Right lobe of liver (tissue), 6 donors: Measurements from ENCODE around the gene PHC3. TPM values are rescaled to one million over a fixed set of nuclear protein-coding genes. Genes with fewer than 3 reads are reported as not detected.

ENCODE experiments used
- ATAC-seq, 4 donors: fragments of 200-7000 bp; cut with Tn5 transposase; one replicate each; pipeline ENCODE4 v1.9.1; 2020; ENCODE audit warnings: mild to moderate bottlenecking in 4 of 4, moderate library complexity in 4 of 4
- DNase-seq, 3 donors: peaks; one replicate each; pipeline ENCODE4 v3.0.0-alpha.2; 2020
- H3K27ac ChIP-seq, 3 donors: fragments of 200-600 bp; one replicate each; pipeline ENCODE4 v1.8.0; 2022
- H3K27me3 ChIP-seq, 2 donors: fragments of 200-600 bp; one replicate each; pipeline ENCODE4 v1.8.0; 2022
- H3K36me3 ChIP-seq, 4 donors: fragments of 200-600 bp; sonication (generic) in 1 of 4; one replicate each; pipeline versions ENCODE4 v1.5.1 to v1.8.0; 2017 to 2022; ENCODE audit warnings: control low read depth in 1 of 4
- H3K4me1 ChIP-seq, 4 donors: fragments of 200-600 bp; sonication (generic) in 1 of 4; one replicate each; pipeline versions ENCODE4 v1.5.1 to v1.8.0; 2017 to 2022; ENCODE audit warnings: control low read depth in 1 of 4
- H3K4me3 ChIP-seq, 3 donors: fragments of 200-600 bp; one replicate each; pipeline ENCODE4 v1.8.0; 2022
- H3K9me3 ChIP-seq, 4 donors: fragments of 200-600 bp; sonication (generic) in 1 of 4; one replicate each; pipeline versions ENCODE4 v1.5.1 to v1.8.0; 2017 to 2022; ENCODE audit warnings: control low read depth in 1 of 4
- POLR2A ChIP-seq: fragments of 450-650 bp; IDR thresholded peaks from one replicate; pipeline ENCODE4 v1.6.1; 2017; ENCODE audit warnings: antibody characterized with exemption, mild to moderate bottlenecking
- WGBS: methylation state at CpG from one replicate; pipeline ENCODE4 v1.1.6; 2018; ENCODE audit warnings: low coverage, low lambda C conversion rate; ENCODE audit not compliant: insufficient coverage; ENCODE audit errors: missing lambda C conversion rate; 5-methylcytosine and 5-hydroxymethylcytosine counted together
- intact Hi-C, 2 donors: fragments of 100-400 bp; cut with DNase I; formaldehyde crosslinking; loops; one replicate each; pipeline versions ENCODE4 v1.11.2 to v1.14.1; 2022
- total RNA-seq, 6 experiments: library from RNA; depleted of rRNA in 2 of 6; stranded (reverse); fragments of >200 nt in 2 of 6; fragmentation: NEBNext Ultra II Directional in 3 of 6; extraction: Animal tissue kit (Norgen Biotek cat#: 25700) in 3 of 6; gene quantifications; one replicate each; pipeline versions ENCODE4 v1.1.0 to v1.2.4, GENCODE V29; 2016 to 2023
- TF ChIP-seq, protein P1 (sequence below), 4 donors: fragments of 200-600 bp in 3 of 4; fragments of 450-650 bp in 1 of 4; IDR thresholded peaks; one replicate each; pipeline versions ENCODE4 v1.5.1 to v1.8.0; 2016 to 2022; ENCODE audit warnings: antibody characterized with exemption in 4 of 4, mild to moderate bottlenecking in 2 of 4
- donor health status: DM: no; HTN: yes; CAD: no.
- donor health status: DM: no; HTN: no; CAD: no.
- donor health status: DM: no; HTN: no; CAD: no.
- donor health status: DM: no; HTN: yes; CAD: no.
- donor health status: DM: no; HTN: yes; CAD: no.

Gene PHC3
- total RNA-seq, 6 experiments from 2014 or later: 20.0 to 32.6 (median 23.5) TPM

DNA sequence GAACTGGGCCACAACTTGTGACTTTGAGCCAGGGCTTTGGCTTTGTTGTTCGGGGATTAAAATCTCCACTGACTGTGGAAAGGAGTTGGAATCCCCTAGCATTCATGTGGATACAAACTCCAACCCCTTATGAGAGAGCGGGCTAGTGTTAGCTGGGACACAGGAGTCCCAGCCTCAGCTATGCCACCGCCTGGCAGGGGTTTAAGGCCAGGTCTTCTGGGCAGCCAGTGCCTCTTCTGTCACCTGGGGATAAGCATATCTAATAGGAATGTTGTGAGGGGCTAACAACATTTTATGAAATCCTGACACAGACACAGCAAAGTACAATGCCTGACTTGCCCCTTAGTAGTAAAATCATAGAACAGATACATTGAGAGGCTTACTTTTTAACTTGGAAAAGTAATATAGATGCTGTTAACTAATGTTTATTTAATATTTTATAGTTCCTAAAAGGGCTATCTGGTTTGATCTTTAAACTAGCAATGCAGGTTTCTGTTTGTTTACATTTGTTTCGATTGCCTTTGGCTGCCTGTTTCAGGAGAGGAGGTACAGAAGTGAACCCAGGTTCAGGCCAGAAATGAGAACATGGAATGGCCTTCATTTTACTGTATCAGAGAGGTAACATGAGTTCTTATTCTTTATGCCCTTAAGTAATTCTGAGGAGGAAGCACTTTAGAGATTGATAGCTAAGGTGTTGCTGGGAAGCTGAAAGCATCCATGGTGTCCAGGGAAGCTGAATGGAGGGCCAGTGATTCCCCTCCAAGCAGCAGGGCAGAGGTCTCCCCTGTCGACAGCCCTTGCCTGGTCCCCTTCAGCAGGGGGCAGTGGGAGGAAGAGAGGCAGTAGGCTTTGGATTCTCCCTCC, 135.0 kb downstream of the PHC3 start:
- WGBS: 34% methylated on average over 4 of the region's 5 CpGs
- no peaks in the 10 kb centered on the region for H3K9me3 ChIP-seq
- intact Hi-C loops: no loop called here
- no peaks in the 10 kb centered on the region for H3K27me3 ChIP-seq
- no peak overlapping the region for H3K4me3 ChIP-seq
- H3K36me3 ChIP-seq: no peaks in the 10 kb centered on the region
- TF ChIP-seq, protein P1, sequence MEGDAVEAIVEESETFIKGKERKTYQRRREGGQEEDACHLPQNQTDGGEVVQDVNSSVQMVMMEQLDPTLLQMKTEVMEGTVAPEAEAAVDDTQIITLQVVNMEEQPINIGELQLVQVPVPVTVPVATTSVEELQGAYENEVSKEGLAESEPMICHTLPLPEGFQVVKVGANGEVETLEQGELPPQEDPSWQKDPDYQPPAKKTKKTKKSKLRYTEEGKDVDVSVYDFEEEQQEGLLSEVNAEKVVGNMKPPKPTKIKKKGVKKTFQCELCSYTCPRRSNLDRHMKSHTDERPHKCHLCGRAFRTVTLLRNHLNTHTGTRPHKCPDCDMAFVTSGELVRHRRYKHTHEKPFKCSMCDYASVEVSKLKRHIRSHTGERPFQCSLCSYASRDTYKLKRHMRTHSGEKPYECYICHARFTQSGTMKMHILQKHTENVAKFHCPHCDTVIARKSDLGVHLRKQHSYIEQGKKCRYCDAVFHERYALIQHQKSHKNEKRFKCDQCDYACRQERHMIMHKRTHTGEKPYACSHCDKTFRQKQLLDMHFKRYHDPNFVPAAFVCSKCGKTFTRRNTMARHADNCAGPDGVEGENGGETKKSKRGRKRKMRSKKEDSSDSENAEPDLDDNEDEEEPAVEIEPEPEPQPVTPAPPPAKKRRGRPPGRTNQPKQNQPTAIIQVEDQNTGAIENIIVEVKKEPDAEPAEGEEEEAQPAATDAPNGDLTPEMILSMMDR (IDR thresholded peaks at IDR 0.05): no peak
- no peak for TF ChIP-seq POLR2A
- peaks cover 0 to 10% (median 0%) of the 10 kb centered on the region in 4 donors for H3K4me1 ChIP-seq
- H3K27ac ChIP-seq: no peak overlapping the region
- ATAC-seq (peak; percentile 38 to 66 (median 40)), DNase-seq (no peak)

- intact Hi-C loops: no loop called here
- H3K36me3 ChIP-seq: no peaks in the 10 kb centered on the region
- H3K27me3 ChIP-seq: no peaks in the 10 kb centered on the region
- DNase-seq (no peak), ATAC-seq (peak; percentile 15 to 56 (median 26))
- H3K9me3 ChIP-seq: no peaks in the 10 kb centered on the region
- no peak for TF ChIP-seq POLR2A
- TF ChIP-seq, protein P1 (IDR thresholded peaks at IDR 0.05): no peak
- no peak overlapping the region for H3K4me3 ChIP-seq
- peak overlapping the region in 1 of 3 donors; percentile 43 for H3K27ac ChIP-seq
- WGBS: 62% methylated on average over 8 of the region's 8 CpGs
- H3K4me1 ChIP-seq: peaks cover 0 to 10% (median 0%) of the 10 kb centered on the region in 4 donors
Measured at GRCh38 chr3:170044795-170045244, 136.7 kb downstream of the PHC3 start.

DNA sequence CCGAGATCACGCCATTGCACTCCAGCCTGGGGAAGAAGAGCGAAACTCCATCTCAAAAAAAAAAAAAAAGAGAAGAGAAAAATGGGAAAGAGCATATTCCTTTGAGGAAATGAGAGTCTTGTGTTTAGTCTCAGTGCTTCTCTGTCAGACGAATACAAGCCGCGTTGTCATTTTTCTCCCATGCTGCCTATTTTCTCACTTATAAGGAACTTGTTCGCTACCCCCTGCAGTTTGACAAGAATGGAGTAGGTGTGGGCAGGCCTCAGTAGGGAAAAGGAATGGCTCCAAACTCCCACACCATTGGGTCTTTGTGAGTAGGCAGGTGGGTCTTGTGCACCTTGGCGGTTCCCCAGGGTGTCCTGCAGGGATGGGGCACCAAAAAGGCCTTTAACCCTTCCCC, 137.3 kb downstream of the PHC3 start:
- peak; percentile 14 to 51 (median 30) for ATAC-seq
- WGBS: 69% methylated on average over 8 of the region's 8 CpGs
- H3K27me3 ChIP-seq: no peaks in the 10 kb centered on the region

GRCh38 chr3:170043506-170043905, 138.0 kb downstream of the PHC3 start:
- Histone ChIP-seq H3K27ac (no peak overlapping the region), H3K4me3 (no peak overlapping the region), H3K9me3 (no peaks in the 10 kb centered on the region), H3K27me3 (no peaks in the 10 kb centered on the region), H3K36me3 (no peaks in the 10 kb centered on the region), H3K4me1 (peaks cover 0 to 15% (median 1%) of the 10 kb centered on the region in 4 donors)
- DNase-seq: no peak
- 73% methylated on average over 7 of the region's 7 CpGs for WGBS
- no peak for ATAC-seq
- intact Hi-C loops: no loop called here
- TF ChIP-seq, protein P1 (IDR thresholded peaks at IDR 0.05): no peak
- TF ChIP-seq POLR2A: no peak

More for the DNA sequence above, 137.3 kb downstream of the PHC3 start:
- intact Hi-C loops: no loop called here
- Histone ChIP-seq H3K36me3 (no peaks in the 10 kb centered on the region), H3K9me3 (no peaks in the 10 kb centered on the region), H3K27ac (peak overlapping the region in 1 of 3 donors; percentile 43), H3K4me3 (no peak overlapping the region), H3K4me1 (peaks cover 0 to 10% (median 0%) of the 10 kb centered on the region in 4 donors)
- DNase-seq: no peak
- TF ChIP-seq, protein P1 (IDR thresholded peaks at IDR 0.05): no peak
- TF ChIP-seq POLR2A: no peak
